Measurements from ENCODE around the gene CFAP54. TPM values are rescaled to one million over a fixed set of nuclear protein-coding genes. Genes with fewer than 3 reads are reported as not detected.
"Not testable (repeated sequence)": the region's sequence is repeated elsewhere in the genome, so short reads cannot be mapped to it uniquely, and the experiment has no call there.

The CFAP54 gene
- total and polyA plus RNA-seq, 2 of the 4 experiments (the other 2 are of a cell fraction): 0.18 to 0.41 TPM

- H3K4me3 ChIP-seq (ENCODE audit: insufficient read depth, low read depth, low read length); H2AK9ac ChIP-seq (replicated peaks; ENCODE audit: low read depth, low read length, poor library complexity); H2BK5ac ChIP-seq (ENCODE audit: low read depth, low read length, poor library complexity, severe bottlenecking); H4K5ac ChIP-seq (ENCODE audit: low read depth, low read length); H3K14ac ChIP-seq (replicated peaks; ENCODE audit: low read depth, low read length); H2BK20ac ChIP-seq (ENCODE audit: low read depth, low read length); H3K23ac ChIP-seq (ENCODE audit: low read depth, low read length); H3K4me1 ChIP-seq (ENCODE audit: control insufficient read depth, insufficient read depth, low read length); BruUV-seq (replicated peaks); intact Hi-C loops (cut with micrococcal nuclease); H2BK15ac ChIP-seq (ENCODE audit: low read depth, low read length); CTCF ChIA-PET; in situ Hi-C loops (cut with MboI; ENCODE audit: low sequenced_read_pairs); H3K4me2 ChIP-seq (ENCODE audit: low read depth, low read length); H4K8ac ChIP-seq (ENCODE audit: low read depth in 2 of 2, low read length in 2 of 2); dilution Hi-C loops (cut with HindIII; ENCODE audit: low sequenced_read_pairs, unreplicated experiment); H2BK120ac ChIP-seq (ENCODE audit: low read depth, low read length); H2AFZ ChIP-seq (replicated peaks; ENCODE audit: low read length, poor library complexity); H3K9ac ChIP-seq (ENCODE audit: low read depth, low read length); H3K4ac ChIP-seq (ENCODE audit: low read depth, low read length); H4K91ac ChIP-seq (ENCODE audit: insufficient read depth, low read depth, low read length); H3K27me3 ChIP-seq (ENCODE audit: control insufficient read depth, insufficient read depth, low read length); H3K56ac ChIP-seq (ENCODE audit: extremely low read depth, insufficient read depth, low read length); H4K20me1 ChIP-seq (ENCODE audit: insufficient read depth, low read length); POLR2A ChIA-PET (ENCODE audit: unreplicated experiment); DNase-seq; H3K36me3 ChIP-seq (ENCODE audit: control insufficient read depth, insufficient read depth, low read length); H3K18ac ChIP-seq (ENCODE audit: low read depth, low read length); H3K9me3 ChIP-seq (ENCODE audit: control insufficient read depth, insufficient read depth, low read length); H3K9me1 ChIP-seq (ENCODE audit: insufficient read depth, low read length); H3K27ac ChIP-seq (ENCODE audit: insufficient read depth, low read length); H2AK5ac ChIP-seq (ENCODE audit: low read depth, low read length); H3K79me1 ChIP-seq (ENCODE audit: low read depth in 1 of 2, low read length in 2 of 2); ATAC-seq (ENCODE audit: low read depth): not testable (repeated sequence)
- WGBS, 2 experiments (ENCODE audit: extremely low coverage in 2 of 2, insufficient read length in 1 of 2): 85% methylated on average over 7 of the region's 23 CpGs; no CpG with 5 or more reads in 1 of the 2 experiments
Measured at GRCh38 chr12:96729466-96729865, 240.1 kb downstream of the CFAP54 start.

Measured in IMR-90 (cell line).